Activated effector memory CD4-positive, alpha-beta T cell treated with Interleukin-2 at 50 U/mL for 16 hours (primary cell): Measurements from ENCODE around the gene FOXP1.
A peak's percentile ranks its signal among the peaks of the same experiment; 100 is the strongest.

Source experiments
- DNase-seq: peaks from one replicate; pipeline ENCODE4 v3.0.0-alpha.2; 2020

The FOXP1 gene

GRCh38 chr3:71083726-71084131 lies 499.8 kb downstream of the FOXP1 start:
- DNase-seq: no peak

DNA sequence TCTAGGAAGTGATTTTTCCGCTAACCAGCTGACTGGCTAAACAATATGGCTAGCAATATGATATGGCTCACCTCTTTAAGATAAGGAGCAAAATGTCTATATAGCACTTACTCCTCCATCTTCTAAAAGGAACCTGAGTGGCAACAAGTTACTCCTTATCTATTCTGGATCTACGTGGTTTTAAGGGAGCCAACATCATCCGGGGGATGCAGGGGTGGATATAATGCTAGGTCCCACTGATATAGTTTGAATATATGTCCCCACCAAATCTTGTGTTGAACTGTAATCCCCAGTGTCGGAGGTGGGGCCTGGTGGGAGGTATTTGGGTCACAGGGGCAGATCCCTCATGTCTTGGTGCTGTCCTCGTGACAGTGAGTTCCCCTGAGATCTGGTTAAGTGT lies 500.7 kb downstream of the FOXP1 start:
- no peak for DNase-seq

DNA sequence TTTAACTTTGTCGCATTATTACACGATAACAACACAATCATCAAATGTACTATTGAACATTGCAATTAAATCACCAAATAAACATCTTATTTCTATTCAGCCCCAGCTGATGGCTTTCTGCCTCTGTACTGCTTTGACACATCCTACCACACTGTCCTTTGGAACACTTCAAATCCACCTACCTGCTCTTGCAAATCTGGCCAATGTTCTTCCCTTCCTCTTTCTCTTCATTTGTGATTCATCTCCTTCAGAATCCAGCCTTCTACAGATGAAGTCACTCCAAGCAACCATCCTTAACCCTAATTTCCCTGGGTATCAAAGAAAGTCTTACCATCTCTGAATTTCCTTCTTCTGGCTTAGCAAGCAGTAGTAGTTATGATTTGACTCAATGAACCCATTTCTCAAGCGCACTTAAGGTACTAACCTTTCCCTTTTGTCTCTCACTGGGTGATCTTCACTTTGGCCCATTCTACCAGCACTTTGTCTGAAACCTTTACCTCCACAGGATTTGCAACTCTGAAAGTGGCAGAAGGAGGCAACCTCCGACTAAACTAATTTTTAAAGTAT lies 502.9 kb downstream of the FOXP1 start:
- no peak for DNase-seq

DNA sequence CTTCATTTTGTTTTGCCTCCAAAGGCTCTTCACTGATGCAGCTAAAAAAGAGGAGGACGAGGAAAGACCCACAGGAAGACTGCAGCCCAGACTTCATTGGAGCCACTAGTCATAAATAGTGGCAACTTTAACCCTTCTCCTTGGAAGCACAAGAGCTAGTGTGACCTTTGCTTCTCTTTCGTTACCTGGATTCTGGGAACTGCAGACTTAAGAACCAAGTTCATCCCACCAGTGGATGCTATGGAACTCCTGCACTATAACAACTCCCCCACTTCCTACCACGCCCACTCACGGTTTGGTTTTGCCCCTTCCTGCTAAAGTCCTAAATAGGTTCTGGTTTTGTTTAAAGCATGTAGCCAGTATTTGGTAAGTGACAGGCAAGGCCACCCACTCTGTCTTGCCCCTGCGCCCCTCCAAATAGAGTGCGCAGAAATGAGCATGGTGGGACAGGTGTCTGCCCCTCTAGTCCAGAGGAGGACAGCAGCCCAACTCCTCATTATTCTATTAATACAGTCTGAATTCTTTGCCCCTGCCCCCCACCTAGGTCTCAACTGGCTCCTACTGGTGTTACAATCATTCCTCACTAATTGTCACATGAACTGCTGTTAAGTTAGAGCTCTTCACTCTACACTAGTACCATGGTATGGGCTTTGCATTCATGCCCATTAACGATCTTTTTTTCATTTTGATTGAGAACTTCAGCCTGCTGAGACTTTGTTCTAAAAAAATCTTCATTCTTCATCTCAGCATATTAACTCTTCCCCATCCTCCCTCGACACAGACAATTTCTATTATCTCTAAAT lies 504.6 kb downstream of the FOXP1 start:
- no peak for DNase-seq

DNA sequence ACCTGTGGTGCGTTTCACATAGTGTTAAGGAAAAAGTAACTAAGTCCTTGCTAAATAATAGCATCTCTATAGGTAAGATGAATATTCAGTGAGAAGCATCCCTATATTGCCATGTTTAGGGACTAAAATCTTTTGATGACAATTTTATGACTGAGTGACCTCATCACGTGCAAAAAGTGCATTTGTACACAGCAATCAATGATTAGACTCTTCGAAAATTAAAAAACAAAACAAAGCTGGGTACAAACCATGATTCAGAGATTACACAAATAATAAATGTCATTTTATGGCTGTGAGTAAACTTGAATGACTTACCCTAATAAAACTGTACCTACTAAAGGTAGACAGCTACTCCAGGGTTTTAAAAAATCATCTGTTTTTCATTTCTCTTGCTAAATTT lies 505.3 kb downstream of the FOXP1 start:
- no peak for DNase-seq

- DNase-seq: no peak
Measured at GRCh38 chr3:71077070-71077469, 506.5 kb downstream of the FOXP1 start.

GRCh38 chr3:71076361-71077002 lies 507.0 kb downstream of the FOXP1 start:
- no peak for DNase-seq

- no peak for DNase-seq
Measured at GRCh38 chr3:71075494-71075893, 508.0 kb downstream of the FOXP1 start.

DNA sequence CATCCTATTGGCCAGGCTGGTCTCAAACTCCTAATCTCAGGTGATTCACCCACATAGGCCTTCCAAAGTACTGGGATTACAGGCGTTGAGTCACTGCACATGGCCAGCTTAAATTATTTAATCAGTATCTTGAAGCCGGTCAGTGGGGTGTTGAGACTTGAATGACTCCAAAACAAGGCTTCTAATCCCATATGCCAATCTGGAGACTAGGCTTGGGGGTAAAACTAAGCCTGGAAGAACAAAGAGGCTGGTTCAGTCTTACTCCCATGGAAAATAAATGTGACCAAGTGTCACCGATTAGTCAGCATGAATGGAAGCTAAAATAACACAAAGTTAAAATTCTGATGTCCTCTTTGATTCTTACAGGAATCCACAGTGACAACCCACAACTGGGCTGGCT lies 509.1 kb downstream of the FOXP1 start:
- DNase-seq: no peak

DNA sequence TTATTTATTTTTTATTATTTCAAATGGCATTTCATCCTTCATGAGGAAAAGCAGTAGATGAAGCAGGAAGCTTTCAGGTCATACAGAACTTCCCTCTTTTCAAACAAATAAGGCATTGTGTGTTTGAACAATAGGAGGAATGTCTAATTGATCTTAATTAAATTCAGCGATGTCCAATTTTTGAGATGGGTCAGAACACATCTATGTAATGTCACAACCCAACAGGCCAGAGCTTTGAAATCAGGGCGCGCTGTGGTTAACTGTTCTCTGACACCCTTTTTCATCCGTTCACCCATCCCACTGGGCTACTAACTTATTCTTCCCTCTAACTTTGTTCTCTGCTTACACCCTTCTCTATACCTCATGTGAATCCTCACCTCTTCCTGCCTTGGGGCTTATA lies 510.5 kb downstream of the FOXP1 start:
- no peak for DNase-seq

GRCh38 chr3:71072287-71072686 lies 511.2 kb downstream of the FOXP1 start:
- no peak for DNase-seq

- DNase-seq: no peak
Measured at GRCh38 chr3:71070497-71071463, 512.7 kb downstream of the FOXP1 start.

DNA sequence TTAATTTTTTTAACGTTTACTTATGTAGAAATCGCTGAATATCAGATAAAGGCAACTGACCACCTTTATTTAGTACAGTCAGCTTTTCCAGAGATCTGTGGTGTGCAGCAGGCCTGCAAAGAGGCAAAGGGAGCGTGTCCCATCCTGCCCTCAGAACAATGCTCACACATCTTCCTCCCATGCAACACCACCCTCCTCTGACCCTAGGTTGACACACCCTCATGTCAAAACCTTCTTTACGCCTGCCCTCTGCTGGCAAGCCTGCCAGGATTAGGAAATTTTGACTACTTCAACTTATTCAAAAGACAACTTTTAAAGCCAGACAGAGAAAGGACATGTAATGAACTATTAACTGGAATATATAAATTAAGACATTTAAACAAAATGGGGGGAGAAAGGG lies 513.7 kb downstream of the FOXP1 start:
- peak; percentile 61 for DNase-seq

GRCh38 chr3:71067977-71068654 lies 515.4 kb downstream of the FOXP1 start:
- DNase-seq: no peak

GRCh38 chr3:71066849-71067261 lies 516.7 kb downstream of the FOXP1 start:
- DNase-seq: no peak

DNA sequence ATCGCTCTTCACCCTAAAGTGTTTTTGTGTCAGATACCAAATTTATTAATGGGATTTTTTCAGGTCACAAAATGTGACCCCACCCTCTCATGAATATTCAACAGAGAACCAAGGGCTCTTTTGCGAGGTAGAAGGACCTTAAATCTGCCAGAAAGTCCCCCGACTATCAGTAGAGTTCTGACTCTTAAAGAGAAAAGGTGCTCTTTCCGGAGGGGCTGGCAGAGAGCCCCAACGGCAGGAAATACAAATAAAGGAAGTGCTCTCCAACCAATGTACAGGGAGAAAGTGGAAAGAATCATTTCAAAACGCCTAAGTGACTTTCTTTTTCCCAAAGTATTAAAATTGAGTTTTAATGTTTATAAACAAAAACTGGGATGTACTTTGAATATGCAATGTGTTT lies 517.2 kb downstream of the FOXP1 start:
- DNase-seq: no peak

DNA sequence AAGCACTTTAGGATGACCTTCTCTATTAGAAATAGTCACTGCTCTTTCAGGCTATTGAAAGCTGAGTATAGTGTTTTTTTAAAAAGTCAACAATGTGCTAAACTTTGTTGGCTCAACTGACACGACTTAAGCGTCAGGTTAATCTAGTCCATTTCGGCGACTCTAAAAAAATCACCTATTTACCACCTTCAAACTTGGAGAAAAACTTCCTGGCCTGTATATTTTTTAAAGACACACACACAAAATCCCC lies 517.8 kb downstream of the FOXP1 start:
- DNase-seq: no peak

DNA sequence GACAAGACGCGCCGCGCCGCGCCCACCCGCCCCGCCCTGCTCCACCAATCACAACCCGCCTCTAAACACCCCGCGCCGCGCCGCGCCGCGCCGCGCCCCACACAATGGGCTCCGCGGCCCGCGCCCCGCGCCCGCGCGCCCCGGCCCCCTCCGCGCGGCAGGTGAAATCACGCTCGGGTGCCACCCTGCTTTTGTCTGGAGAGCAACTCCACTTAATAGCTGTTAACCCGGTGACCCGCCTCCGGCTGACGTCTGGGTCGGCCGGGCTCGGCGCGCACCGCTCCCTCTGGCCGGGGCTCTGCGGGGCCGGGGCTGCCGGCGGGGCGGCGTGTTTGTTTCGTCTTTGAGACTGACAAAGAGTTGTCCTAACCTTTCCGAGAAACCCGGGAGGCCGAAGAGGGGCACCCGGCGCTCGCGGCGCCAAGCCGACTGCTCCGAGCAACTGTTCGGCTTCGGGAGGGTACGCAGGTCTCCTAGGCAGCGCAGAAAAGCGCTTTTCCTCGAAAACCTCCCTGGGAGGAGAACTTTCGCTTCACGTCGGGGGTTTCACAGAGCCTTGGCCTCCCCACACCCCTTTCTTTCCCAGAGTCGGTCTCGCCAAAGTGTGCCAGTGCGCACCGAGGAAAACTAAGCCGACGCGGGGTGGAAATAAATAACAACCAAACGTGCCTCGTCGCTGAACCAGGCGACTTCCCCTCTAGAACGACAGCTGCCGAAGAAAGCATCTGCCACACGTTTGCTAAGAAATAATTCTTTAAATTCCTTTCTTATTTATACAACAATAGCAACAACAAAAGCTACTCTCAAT lies 518.4 kb downstream of the FOXP1 start:
- DNase-seq: peak; percentile 54

DNA sequence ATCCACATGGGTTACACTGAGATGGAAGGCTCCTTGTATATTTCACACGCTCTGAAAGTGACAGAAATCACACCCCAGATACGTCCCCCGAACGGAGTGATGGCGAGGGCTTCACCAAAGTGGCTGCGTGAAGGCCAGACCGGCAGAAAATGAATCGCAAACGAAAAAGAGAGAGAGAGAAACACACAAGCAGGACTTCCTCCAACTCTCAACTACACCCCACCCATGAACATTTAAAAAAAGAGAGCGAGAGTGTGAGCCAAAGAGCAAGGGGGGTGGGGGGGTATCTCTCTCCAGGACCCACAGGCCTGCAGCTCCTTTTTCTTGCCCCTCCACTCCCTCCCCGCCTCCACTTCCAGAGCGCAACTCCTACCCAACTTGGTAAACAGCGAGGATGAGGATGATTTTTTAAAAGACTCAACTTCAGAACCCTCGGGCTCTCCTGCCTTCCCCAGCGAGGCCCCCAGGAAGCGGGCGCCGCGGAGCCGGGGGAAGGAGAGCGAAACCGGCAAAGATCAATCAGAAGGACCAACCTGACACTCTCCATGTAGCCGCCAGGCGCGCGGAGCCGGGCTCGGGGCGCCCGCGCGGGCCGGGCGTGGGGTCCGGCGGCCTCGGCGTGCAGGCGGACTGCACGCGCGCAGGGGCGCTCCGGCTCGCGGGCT lies 519.1 kb downstream of the FOXP1 start:
- peak; percentile 66 for DNase-seq

DNA sequence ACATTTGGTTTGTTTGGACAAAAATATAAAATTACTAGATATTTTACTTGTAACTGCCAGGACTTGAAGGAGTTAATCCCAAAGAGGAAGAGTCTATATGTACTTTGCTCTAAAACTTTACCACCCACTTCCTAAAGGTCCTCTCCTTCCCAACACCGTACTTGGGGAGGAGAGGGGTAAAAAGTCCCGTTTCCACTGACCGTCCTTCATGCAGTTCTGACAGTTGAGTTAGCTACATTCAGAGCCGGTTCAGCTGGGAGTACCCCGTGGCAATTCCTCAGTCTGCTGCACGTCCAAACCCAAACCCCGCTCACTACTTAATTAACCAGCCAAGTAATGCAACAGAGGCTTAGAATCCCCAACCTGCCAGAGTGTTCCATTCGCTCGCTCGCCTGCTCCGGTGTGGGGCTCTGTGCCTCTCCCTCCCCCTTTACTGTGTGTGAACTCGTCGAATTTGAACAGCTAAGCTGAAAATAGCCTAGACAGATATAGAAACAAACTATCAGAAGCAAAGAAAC lies 519.7 kb downstream of the FOXP1 start:
- DNase-seq: peak; percentile 24
